Measurements from ENCODE around the gene LYVE1.

- no peak for TF ChIP-seq CTCF (IDR thresholded peaks at IDR 0.05)
- TF ChIP-seq POLR2AphosphoS5 (IDR thresholded peaks at IDR 0.05; ENCODE audit: insufficient read depth in 1 of 2, low read depth in 1 of 2): no peak
These were observed 13.1 kb upstream of the LYVE1 start for GRCh38 chr11:10581481-10582019.
